Measurements from ENCODE around the gene C5orf15.
A peak's percentile ranks its signal among the peaks of the same experiment; 100 is the strongest.

Gene C5orf15

GRCh38 chr5:133968204-133968980 is at the start of gene C5orf15:
Gene C5orf15 (minus strand): TSS chr5:133968625. CDS start chr5:133968584, 41 bp downstream.
- peak; percentile 67 for DNase-seq

GRCh38 chr5:134008266-134008749 is 39.9 kb upstream of the C5orf15 start:
- DNase-seq = no peak

- no peak for DNase-seq
These were observed 39.3 kb upstream of the C5orf15 start for GRCh38 chr5:134007581-134008265.

GRCh38 chr5:134006115-134006514 is 37.7 kb upstream of the C5orf15 start:
- no peak for DNase-seq

GRCh38 chr5:134005417-134006061 is 37.1 kb upstream of the C5orf15 start:
- DNase-seq = peak; percentile 38

- peak; percentile 91 for DNase-seq
These were observed 36.4 kb upstream of the C5orf15 start, which contains the start of gene VDAC1 for GRCh38 chr5:134004626-134005416. Gene VDAC1 (minus strand): TSS chr5:134004975. CDS start chr5:133993012, 11,963 bp downstream.

- DNase-seq = peak; percentile 39
These were observed 35.6 kb upstream of the C5orf15 start for GRCh38 chr5:134003817-134004625.

- no peak for DNase-seq
These were observed 34.8 kb upstream of the C5orf15 start for GRCh38 chr5:134003064-134003816.

- DNase-seq = no peak
These were observed 33.7 kb upstream of the C5orf15 start for GRCh38 chr5:134001938-134002731.

GRCh38 chr5:134000696-134001453 is 32.5 kb upstream of the C5orf15 start:
- DNase-seq = no peak

GRCh38 chr5:134000091-134000511 is 31.7 kb upstream of the C5orf15 start:
- DNase-seq = no peak

GRCh38 chr5:133998807-133999206 is 30.4 kb upstream of the C5orf15 start:
- DNase-seq = no peak

GRCh38 chr5:133998042-133998441 is 29.6 kb upstream of the C5orf15 start:
- DNase-seq = no peak

GRCh38 chr5:133996683-133997252 is 28.3 kb upstream of the C5orf15 start:
- no peak for DNase-seq

GRCh38 chr5:133995883-133996563 is 27.6 kb upstream of the C5orf15 start:
- no peak for DNase-seq

GRCh38 chr5:133995341-133995740 is 26.9 kb upstream of the C5orf15 start:
- no peak for DNase-seq

- DNase-seq = no peak
These were observed 26.5 kb upstream of the C5orf15 start for GRCh38 chr5:133994990-133995333.

GRCh38 chr5:133994297-133994989 is 26.0 kb upstream of the C5orf15 start:
- no peak for DNase-seq
